ENCODE measurements around the gene HIF1AN. TPM values are rescaled to one million over a fixed set of nuclear protein-coding genes. Genes with fewer than 3 reads are reported as not detected.
"Not testable (repeated sequence)": the region's sequence is repeated elsewhere in the genome, so short reads cannot be mapped to it uniquely, and the experiment has no call there.

Gene HIF1AN
- total RNA-seq, 1 donor from 2014 or later = 13.0 TPM

- no peak for DNase-seq
These were observed 32.1 kb downstream of the HIF1AN start for GRCh38 chr10:100567826-100568225.

DNA sequence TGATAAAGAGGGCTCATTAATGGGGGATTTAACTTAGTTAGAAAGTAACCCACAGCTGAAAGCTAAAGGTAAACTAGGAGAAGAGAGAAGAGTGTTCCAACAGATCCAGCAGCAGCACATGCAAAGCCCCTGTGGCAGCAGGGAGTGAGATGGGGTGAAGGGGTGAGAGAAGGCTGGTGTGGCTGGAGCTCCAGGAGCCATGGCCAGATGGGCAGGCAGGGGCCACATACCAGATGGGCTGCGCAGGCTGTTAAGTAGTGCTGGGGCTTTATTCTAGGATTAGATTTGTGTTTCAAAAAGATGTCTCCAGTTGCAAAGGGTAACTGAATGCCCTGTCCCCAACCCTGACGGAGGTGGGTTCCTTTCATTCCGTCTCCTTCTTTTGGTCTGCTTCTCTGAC, 33.2 kb downstream of the HIF1AN start:
- DNase-seq = no peak

DNA sequence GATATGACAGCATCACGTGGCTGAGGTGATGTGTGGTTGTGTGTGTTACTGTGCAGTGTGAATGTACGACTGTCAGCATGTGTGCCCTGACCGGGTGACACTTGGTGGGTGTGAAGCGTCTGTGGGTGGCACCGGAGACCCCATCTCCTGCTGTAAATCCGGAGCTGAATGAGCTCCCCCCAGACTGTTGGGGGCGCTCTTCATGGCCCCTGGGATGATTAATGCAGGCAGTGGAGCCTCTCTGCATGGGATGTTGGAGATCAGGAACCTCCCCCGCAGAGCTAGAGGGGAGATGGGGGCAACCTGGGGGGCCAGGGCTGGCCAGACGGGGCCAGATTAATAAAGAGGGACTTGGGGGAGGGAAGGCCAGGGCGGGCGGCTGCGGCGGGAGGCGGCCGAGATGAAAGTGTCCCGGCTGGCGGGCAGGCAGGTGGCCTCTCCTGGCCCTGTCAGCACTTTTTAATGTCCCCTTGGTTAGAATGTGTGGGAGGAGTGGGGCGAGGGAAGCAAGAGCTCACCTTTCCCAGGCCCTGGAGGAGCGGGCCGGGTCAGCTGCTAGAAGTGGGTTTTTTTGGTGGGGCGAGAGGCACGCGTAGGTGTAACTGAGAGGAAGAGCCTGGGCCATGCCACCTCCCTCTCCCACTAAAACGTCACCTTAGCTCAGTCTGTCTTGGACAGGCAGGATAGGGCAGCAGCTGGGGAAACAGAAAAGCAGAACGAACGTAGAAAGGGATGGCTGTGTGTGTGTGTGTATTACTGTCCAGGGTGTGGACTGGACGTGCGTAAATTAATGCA, 34.1 kb downstream of the HIF1AN start:
- DNase-seq = no peak

- DNase-seq = no peak
These were observed 34.8 kb downstream of the HIF1AN start for GRCh38 chr10:100570506-100570905.

GRCh38 chr10:100571084-100571856, 35.5 kb downstream of the HIF1AN start:
- DNase-seq = no peak

DNA sequence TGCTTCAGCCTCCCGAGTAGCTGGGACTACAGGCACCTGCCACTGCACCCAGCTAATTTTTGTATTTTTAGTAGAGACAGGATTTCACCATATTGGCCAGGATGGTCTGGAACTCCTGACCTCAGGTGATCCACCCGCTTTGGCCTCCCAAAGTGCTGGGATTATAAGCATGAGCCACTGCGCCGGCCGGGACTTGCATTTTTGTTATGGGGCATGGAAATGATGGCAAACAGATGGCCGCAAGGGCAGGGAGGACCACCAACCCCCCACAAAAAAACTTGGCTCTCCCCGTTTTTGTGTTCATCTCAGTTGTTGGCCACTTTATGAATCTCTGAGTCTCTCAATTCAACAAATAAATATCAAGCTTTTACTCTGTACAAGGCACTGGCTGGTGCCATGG, 39.4 kb downstream of the HIF1AN start:
- DNase-seq = not testable (repeated sequence)

DNA sequence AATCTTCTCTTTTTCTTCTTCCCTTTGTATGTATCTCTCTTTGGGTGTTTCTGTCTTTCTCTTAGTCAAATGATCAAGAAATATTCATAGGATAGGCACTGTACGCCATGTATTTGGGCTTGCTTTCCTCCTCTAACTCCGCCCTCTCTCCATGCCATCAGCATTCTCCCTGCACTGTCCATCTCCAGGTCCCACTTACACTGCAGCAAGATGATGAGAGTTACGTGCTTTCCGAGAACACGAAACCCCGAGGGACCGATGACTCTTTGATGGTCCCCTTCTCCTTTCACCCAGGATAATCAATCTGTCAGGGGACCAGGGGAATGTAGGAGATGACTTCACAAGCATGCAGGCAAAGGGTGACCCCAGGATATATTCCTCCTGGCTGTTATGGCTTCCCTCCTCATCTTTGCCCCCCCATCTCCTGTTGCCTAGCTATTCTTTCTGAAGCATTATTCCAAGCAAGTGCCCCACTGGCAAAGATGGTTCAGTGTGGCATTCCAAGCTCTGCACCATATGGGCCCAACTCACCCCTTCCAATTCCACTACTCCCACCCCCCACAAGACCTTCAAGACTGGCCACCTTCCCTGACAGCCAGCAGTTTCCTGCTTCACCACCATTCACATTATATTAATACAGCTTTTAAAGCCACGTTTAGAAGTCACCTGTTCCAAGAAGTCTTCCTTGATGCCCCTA, 40.0 kb downstream of the HIF1AN start:
- DNase-seq = no peak

GRCh38 chr10:100576282-100576635, 40.5 kb downstream of the HIF1AN start:
- no peak for DNase-seq

DNA sequence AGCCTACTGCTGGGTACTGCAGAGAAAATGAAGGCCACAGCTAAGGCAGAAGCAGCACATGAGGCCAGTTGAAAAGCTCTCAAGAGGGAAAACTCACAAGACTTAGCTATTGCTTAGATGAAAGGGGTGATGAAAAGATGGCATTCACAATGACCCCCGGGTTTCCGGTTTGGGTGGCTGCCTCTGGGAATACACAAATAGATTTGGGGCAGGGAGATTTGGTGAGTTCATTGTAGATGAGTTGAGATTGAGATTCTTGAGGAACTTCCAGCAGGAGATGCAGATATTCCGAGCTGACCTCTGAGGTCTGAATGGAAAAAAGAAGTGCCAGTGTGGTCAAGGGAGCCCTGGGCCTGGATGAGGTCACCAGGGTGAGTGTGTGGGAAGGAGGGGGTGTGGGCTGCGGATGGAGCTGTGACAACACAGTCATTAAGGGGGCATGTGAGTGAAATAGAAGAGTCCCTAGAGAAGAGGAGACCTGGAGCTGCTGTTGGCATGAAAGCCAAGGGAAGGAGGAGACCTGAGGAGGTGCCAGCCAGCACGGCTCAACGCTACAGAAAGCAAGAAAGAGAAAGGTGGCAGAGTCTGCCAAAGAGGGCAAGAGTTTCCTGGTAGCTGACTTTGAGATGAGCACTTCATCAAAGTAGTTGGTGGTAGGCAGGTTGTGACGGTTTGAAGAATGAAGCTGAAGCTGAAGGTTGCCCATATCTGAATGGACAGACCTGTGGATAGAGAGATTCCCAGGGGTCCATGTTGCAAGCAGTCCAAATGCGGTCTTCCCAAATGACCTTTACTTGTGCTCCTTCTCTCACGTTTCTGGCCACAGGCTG, 43.7 kb downstream of the HIF1AN start:
- no peak for DNase-seq

GRCh38 chr10:100586959-100587358, 51.2 kb downstream of the HIF1AN start:
- no peak for DNase-seq

DNA sequence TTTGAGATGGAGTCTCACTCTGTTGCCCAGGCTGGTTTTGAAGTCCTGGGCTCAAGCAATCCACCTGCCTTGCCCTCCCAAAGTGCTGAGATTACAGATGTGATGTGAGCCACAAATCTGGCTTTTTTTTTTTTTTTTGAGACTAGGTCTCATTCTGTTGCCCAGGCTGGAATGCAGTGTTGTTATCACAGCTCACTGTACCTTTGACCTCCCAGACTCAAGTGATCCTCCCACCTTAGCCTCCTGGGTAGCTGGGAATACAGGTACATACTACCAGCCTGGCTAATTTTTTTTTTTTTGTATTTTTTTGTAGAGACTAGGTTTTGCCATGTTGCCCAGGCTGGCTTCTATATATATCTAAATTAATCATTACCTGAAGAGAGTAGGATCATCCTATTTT, 62.4 kb downstream of the HIF1AN start:
- DNase-seq = no peak

GRCh38 chr10:100600218-100600617, 64.5 kb downstream of the HIF1AN start:
- DNase-seq = no peak

- DNase-seq = no peak
These were observed 71.7 kb downstream of the HIF1AN start for GRCh38 chr10:100607439-100607838.

Other genes starting within 250 kb of the HIF1AN start
- 32.4 TPM for gene BLOC1S2, start 249.3 kb upstream of the HIF1AN start, total RNA-seq
- gene PKD2L1, start 205.7 kb upstream of the HIF1AN start, total RNA-seq = not detected
- 908 TPM for gene SCD, start 188.7 kb upstream of the HIF1AN start, total RNA-seq
- gene WNT8B, start 72.9 kb upstream of the HIF1AN start, total RNA-seq = not detected
- 5.8 TPM for gene SEC31B, start 16.1 kb upstream of the HIF1AN start, total RNA-seq
- 111 TPM for gene NDUFB8, start 6.1 kb upstream of the HIF1AN start, total RNA-seq
- gene PAX2, start 209.6 kb downstream of the HIF1AN start, total RNA-seq = not detected